ELF-1 (cell line): ENCODE measurements around the gene AQP6.

Experiments used
- DNase-seq: peaks from one replicate; pipeline ENCODE4 v3.0.0-alpha.2; 2016; ENCODE audit warnings: low read depth, low spot score

AQP6 gene

DNA sequence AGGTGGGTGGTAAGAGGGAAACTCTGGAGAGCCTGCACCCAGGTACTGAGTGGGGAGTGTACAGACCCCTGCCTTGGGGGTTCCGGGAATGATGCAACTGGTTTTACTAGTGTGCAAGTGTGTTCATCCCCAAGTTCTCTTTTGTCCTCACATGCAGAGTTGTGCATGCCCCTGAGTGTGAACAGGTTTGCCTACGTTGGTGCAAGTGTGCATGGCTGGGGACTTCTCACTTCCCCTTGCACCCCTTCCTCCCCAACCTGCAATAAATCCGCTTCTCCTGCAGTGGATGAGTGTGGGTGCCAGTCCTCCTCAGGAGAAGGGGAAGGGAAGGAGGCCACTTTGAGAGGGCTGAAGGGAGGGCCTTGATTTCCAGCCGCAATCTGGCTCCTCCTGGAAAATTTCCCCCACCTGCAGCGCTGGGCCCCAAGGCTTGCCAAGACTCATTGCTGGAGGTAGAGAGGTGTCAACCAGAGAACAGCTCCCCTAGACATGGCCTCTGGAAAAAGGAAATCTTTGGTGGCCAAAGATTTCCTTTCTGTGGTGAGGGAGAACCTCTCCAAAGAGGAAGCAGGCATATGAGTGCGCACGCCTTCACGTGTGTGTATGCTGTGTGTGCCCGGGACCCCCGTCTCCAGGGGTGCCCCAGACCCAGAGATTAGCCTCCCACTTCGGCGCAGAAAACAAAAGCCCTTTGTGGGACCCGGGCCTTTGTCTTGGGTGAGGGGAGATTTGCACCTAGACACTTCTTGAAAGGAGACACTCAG, 16.7 kb upstream of the AQP6 start:
- DNase-seq, result no peak

DNA sequence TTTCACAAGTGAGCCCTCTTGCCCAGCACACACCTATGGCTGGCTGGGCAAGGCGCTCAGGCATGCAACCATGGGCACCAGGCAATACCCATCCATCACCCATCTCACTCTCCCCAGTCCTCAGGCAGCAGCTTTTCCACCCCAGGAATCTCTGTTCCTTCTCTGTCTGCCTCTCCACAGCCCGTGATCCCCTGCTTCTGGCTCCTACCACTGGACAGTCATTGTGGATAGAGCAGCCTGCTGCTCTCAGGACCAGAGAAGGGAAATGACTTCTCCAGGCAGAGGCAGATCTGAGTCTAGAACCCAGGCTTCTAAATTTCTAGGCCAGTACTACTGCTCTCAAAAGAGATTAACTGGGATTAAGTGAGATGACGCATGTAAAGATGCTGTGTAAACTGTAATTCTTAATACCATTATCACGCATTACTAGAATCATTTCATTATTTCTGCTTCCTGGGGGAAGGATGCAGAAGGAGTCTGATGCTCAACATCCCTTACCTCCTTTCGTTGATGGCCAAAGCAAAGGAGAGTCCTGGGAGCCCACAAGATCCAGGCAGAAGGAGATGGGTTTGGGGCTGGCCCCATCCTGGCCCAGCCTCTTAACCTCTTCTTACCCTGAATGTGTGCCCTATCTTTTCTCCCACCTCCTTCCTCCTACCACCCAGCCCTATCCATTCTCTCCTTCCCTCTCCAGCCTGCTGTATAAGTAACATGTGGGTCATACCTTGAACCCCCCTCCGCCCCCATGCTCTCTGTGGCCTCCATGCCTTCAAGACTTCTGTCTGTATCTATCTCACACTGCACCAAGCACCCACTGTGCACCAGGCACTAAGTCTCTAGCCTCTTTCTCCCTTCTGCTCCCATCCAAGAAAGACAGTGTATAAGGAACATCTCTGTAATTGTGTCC, 15.8 kb upstream of the AQP6 start:
- DNase-seq, result no peak

DNA sequence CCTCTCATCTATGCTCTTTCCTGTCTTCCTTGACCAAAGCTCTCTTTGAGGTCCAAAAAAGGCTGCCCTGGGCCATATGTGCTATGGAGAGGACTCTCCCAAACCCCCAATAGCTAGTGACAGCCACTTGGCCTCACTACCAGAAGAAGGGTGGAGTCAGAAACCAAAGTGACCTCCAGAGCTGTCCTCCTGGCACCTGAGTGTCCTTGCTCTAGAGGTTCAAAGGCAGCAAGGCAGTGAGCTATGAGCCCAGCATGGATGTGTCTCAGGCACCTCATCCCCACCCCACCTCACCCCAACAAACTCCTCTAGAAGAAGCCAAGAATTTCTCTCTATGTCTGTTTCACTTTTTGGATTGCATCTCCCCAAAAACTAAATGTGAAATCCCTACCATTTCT, 15.2 kb upstream of the AQP6 start:
- DNase-seq, result no peak

DNA sequence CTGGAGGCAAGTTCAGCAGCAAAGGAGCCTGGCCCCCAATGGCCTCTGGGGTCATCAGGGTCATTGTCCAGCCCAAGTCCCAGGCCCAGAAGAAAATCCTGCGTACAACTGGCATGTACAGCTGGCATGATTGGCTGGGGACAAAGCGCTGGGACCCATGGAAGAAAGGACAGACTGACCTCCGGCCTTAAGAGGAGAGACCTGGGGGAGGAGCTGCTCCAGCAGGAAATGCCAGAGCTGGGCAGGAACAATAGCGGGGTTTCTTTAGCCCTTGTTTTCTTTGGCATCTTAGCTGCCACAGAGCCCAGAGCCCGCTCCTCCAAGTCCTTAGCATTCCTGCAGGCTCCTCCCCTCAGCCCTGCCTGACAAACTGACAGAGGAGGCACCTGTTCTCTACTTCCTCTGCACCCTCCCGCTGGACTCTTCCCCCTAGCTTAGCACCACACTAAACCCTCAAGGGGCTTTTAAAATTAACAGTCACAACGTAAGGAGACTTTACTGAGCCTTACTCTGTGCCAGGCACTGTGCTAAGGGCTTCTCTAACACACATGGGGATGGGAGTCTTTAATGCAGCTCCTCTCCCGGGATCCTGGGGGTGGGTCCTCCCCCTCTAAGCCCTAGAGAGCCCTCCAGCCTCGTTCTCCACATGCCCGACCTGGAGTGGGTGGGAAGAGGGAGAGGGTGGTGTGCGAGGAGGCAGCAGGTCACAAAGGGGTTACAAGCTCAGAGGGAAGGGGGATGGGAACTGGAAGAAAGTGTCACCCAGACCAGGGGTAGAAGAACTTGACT, 12.9 kb upstream of the AQP6 start:
- peak; percentile 52 for DNase-seq

DNA sequence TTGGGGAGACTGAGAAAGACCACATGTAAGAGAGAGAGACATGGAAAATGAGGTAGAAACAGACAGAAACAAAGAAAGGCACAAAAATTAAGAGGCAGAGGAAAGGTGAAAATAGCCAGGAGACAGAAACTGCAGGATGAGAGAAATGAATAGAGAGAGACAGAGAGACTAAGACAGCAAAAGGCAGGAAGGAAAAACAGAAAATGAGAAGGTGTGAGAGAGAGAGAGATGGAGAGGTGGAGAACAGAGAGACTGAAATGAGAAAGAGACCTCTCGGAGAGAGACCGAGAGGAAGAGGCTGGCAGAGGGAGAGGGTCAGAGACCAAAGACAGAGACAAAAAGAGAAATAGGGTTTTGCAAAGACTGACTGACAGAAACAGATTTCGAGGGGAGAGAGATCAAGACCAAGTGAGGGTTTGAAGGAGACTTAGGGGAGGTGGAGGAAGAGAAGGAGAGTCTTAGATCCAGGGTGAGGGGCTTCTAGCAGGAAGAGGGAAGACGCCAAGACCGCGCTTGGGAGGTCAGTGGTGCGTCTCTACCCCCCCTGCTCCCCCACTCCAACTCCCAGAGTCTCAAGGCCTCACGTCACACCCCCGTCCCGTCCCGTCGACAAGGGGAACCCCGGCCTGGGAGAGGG, 12.2 kb upstream of the AQP6 start:
- no peak for DNase-seq

DNA sequence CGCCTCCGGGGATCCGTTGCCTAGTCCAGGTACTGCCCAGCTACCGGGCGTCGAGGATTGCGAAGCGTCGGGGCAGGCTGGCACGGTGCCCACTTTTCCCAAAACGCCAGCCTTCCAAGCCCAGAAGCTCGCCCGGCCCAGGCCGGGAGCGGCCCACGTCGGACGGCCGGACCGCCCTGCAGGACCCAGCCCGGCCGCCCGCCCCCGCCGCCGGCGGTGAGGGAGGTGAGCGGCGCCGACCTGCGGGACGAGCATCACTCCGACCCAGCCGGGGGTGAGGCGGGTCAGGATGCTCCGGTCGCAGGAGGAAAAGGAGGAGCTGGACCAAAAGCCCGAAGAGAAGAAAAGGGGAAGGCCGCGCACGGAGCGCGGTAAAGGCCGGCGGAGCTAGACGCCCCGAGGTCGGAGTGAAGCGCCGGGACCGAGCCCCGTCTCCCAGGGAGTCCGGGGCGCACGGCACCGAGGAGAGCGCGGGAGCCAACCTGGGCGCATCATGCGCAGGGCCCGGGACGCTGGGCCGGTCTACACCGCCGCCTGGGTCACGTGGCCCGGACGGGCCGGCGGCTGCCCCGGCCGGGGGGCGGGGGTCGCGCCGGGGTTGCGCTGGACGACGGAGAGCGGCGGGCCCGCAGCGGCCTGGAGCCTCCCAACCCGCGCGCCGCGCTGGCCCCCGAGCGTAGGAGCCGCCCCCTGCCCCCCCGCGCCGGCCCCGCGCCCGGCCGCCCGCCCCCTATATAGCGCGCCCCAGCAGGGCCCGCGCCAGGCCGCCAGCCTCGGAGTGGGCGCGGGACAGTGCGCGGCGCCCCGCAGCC, 11.4 kb upstream of the AQP6 start, which contains the start of gene AQP5:
Gene AQP5, plus strand, starts transcription at position 762 of the 812 bp plus-strand sequence. CDS start 146 bp downstream, outside the sequence.
- no peak for DNase-seq

DNA sequence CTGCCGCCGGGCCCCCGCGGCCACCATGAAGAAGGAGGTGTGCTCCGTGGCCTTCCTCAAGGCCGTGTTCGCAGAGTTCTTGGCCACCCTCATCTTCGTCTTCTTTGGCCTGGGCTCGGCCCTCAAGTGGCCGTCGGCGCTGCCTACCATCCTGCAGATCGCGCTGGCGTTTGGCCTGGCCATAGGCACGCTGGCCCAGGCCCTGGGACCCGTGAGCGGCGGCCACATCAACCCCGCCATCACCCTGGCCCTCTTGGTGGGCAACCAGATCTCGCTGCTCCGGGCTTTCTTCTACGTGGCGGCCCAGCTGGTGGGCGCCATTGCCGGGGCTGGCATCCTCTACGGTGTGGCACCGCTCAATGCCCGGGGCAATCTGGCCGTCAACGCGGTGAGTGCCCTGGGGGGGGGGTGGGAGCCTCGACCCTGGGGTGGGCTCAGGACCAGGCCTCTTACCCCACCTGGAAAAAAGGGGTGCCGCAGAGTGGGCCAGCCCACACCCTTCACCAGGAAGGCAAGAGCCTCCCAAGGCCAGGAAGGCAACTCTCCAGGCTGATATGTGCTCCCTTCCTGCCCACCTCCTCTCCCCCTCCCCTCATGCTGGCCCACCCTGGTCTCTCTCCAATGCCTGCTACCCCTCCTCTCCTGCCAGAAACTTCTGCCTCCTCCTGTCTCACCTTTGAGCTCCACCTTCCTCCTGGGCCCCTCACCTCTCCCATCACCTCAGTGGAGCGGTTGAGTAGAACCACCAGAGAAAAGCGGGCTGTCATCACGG, 10.6 kb upstream of the AQP6 start:
- DNase-seq, result no peak

DNA sequence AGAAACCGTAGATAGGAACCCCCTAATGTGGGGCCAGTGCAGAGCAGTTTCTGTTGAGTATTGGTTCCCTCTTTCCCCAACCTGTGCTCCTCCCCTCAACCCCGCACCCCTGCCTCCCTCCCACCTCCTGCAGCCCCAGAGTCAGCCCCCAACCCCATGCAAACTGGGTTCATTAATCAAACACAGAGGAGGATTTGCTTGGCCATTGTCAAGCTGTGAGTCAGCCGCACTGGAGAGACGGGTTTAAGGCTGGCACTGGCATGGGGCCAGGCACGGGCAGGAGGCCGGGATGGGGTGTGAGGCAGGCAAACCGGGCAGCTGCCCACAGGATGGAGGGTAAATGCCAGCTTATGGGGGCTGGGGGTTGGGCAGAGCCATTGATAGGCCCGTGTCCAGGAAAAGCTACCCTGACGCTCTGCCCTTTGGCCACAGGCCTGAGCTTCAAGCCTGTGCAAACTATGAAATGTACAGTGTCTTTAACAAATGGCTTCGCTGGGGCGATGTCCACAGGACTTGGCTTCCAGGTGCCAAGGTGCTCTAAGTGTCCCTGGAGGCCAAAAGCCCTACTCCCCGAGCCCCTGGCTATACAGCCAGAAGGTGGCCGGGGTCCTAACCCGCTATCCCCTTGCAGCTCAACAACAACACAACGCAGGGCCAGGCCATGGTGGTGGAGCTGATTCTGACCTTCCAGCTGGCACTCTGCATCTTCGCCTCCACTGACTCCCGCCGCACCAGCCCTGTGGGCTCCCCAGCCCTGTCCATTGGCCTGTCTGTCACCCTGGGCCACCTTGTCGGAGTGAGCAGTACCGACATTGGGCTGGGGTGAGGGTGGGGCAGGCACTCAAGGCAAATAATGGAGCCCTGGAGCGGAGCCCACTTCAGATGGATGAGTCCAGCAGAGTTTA, 9.6 kb upstream of the AQP6 start:
- no peak for DNase-seq

DNA sequence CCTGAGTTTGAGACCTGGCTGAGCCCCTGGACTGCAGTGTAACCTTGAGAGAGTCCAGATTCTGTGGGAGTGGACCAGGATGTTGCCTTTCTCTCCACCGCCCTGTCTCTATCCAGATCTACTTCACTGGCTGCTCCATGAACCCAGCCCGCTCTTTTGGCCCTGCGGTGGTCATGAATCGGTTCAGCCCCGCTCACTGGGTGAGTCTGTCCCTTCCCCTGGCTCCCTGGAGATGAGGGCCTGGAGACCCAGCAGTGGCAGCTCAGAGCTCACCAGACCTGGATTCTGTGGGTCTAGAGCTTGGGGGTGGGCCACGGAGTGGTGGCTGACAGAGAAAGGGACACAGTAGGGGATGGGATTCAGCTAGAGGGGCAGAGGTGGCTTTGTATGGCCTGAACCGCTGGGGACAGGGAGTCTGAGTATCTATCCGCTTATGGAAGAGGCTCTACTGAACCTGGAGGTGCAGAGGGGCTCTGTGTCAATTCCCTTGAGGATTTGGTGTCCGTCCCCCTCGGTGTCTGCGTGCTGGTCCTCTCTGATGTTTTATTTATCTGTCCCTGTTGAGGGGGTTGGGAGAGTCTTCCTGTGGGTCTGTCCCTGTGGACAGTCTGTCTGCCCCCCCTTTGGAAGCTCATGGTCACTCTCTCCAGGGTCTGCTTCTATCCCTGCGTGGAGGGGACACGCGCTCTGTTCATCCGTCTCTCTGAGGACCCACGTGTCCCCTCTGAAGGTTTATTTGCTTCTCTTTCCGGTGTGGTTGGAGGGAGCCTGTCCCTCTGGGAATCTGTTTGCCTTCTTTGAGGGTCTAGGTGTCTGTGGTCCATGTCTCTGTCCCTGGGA, 8.6 kb upstream of the AQP6 start:
- no peak for DNase-seq

DNA sequence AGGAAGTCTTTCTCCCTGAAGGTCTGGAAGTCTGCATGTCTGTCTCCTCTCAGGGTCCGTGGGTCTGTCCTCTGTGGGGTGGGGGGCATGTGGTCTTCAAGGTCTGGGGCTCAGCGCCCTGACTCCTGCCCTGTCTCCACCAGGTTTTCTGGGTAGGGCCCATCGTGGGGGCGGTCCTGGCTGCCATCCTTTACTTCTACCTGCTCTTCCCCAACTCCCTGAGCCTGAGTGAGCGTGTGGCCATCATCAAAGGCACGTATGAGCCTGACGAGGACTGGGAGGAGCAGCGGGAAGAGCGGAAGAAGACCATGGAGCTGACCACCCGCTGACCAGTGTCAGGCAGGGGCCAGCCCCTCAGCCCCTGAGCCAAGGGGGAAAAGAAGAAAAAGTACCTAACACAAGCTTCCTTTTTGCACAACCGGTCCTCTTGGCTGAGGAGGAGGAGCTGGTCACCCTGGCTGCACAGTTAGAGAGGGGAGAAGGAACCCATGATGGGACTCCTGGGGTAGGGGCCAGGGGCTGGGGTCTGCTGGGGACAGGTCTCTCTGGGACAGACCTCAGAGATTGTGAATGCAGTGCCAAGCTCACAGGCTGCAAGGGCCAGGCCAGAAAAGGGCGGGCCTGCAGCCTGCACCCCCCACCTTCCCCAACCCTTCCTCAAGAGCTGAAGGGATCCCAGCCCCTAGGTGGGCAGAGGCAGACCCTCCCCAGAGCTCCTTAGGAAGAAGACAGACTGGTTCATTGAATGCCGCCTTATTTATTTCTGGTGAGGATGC, 7.7 kb upstream of the AQP6 start:
- no peak for DNase-seq

DNA sequence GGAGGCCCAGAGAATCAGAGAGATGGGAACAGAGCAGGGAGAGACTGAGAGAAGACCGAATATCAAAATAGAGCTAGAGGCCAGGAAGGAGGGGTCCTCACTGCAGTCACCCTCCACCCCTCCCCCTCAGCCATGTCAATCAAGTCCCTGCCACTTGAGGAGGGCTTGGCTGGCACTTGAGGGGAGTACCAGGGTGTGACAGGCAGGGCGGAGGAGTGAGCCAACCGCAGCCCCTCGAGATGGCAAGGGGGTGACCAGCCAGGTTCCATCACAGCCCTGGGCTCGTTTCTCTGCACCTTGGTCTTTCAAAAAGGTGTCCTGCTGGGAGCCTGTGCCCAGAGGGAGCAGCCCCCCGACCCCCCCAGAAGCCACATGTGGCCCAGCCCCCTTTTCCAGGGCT, 6.9 kb upstream of the AQP6 start:
- DNase-seq, result no peak

DNA sequence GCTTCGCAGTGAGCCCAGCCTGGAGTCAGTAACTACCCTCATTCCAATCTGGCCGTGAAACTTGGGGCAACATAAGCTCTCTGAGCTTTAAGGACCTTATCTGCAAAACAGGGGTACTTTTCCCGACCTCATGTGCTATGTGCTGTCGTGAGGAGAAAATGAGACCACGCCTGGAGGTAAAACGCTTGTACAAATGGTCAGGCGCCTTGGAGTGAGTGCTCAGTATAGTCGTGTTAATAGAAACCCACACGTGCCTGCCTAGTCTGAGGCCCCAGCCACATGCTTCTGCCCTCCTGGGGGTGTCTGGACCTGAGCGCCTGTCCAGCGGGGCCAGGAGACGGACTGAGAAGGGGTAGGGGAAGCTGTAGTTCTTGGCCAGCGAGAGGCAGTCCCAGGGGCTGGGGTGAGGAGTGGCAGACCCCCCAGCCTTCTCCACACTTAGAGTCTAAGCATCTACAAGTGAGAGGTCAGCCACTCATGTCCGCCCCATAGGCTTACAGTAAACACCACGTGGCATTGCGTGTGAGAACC, 6.2 kb upstream of the AQP6 start:
- no peak for DNase-seq

DNA sequence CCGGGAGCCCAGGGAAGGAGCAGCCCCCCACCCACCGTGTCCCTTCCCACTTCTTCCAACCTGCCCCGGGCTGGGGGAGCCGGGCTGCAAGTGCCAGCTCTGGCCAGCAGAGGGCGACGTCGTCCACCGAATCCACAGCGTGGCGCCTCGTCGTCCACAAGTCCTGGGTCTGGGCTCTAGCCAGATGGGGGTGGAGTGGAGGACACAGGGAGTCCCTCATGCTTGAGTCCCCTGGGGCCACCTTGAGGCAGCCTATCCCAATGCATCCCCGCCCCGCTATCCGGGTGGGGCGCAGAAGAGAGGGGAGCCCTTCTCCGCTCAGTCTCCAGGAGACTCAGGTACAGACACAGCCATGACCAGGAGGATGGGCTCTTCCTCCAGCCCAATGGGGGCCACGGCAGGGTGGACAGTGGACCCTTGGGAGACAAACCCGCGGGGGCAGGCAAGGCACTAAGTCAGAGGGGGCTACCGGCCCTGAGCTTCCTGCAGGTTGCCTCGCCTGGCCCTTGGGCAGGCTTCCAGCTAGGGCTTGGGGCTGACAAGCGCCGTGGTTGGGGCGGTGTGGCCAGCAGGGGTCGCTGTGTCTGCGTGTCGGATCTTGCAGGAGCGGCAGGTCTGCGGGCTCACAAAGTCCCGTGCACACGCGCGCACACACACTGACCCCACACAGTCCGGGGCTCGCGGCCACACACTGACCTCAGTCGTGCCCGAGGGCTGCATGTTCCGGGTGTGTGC, 5.5 kb upstream of the AQP6 start:
- peak; percentile 94 for DNase-seq

DNA sequence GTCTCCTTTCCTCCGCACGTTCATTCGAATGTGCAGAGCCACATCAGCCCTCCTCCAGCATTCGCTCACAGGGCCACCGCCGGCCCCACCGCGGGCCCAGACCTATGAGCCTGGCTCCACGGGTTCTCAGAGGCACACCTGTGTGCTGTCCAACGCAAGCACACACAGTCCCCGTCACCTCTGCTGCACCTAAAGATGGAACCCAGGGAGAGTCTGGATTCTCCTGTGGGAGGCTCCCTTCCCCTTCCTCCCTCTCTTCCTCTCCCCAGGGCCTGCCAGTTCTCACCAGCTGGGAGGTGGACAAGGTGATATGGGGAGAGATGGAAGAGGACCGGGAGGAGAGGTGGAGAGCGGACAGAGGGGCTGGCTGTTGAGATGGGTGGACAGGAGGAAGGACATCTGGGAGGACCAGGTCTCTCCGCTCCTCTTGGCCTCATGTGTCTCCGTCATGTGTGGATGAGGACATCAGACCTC, 4.9 kb upstream of the AQP6 start:
- DNase-seq, result no peak

DNA sequence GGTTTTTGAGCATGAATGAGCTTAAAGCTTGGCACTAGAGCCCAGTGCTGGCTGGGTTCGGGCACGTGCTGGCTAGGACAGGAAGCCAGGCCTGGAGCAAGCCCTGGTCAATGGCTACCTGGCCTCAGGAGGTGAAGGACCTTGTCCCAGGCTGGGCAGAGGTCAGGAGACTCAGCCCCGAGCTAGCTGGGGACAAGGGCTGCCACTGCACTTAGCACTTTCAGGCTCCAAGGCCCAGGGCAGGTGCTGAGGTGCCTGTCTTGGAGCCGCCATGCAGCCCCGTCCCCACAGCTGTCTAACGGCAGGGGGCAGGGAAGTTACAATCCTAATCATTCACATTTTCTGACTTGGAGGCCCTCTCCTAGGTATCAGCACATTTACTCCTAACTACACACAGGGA, 4.3 kb upstream of the AQP6 start:
- no peak for DNase-seq

DNA sequence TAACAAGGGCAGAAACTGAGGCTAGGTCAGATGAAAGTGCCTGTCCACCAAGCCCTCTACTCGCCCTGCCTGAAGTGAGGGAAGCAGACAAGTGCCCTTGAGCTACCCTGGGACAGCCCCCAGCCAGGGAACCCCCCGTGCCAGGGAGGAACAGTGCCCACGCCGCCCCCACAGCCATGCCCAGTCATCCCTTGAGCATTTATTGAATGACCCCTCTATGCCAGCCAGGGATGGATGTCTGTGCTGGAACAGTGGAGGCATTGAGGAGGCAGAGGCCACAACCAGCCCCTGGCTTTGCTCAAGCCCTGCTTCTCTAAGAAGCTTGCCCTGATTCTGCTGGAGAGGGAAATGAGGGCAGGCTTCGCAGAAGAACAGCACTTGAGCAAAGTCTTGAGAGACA, 3.7 kb upstream of the AQP6 start:
- DNase-seq, result no peak
